ENCODE results near the gene ADAM12.
"Not testable (repeated sequence)": the region's sequence is repeated elsewhere in the genome, so short reads cannot be mapped to it uniquely, and the experiment has no call there.

The ADAM12 gene

GRCh38 chr10:125997586-125997985, 390.7 kb downstream of the ADAM12 start:
- no peak for DNase-seq

- DNase-seq = no peak
These were observed 392.5 kb downstream of the ADAM12 start for GRCh38 chr10:125995726-125996304.

- DNase-seq = no peak
These were observed 393.7 kb downstream of the ADAM12 start for GRCh38 chr10:125994601-125995000.

GRCh38 chr10:125992254-125992653, 396.0 kb downstream of the ADAM12 start:
- no peak for DNase-seq

GRCh38 chr10:125991392-125991791, 396.9 kb downstream of the ADAM12 start:
- DNase-seq = no peak

- no peak for DNase-seq
These were observed 397.3 kb downstream of the ADAM12 start for GRCh38 chr10:125990974-125991373.

GRCh38 chr10:125989791-125990190, 398.5 kb downstream of the ADAM12 start:
- no peak for DNase-seq

- DNase-seq = no peak
These were observed 402.6 kb downstream of the ADAM12 start for GRCh38 chr10:125985557-125986240.

GRCh38 chr10:125984865-125985495, 403.3 kb downstream of the ADAM12 start:
- DNase-seq = no peak

GRCh38 chr10:125984346-125984745, 403.9 kb downstream of the ADAM12 start:
- DNase-seq = no peak

GRCh38 chr10:125983656-125984055, 404.6 kb downstream of the ADAM12 start:
- no peak for DNase-seq

GRCh38 chr10:125983161-125983560, 405.1 kb downstream of the ADAM12 start:
- no peak for DNase-seq

GRCh38 chr10:125982260-125982948, 405.9 kb downstream of the ADAM12 start:
- DNase-seq = no peak

GRCh38 chr10:125980521-125981035, 407.7 kb downstream of the ADAM12 start:
- no peak for DNase-seq

- no peak for DNase-seq
These were observed 408.3 kb downstream of the ADAM12 start for GRCh38 chr10:125979976-125980375.

- no peak for DNase-seq
These were observed 411.2 kb downstream of the ADAM12 start for GRCh38 chr10:125976960-125977605.

- not testable (repeated sequence) for DNase-seq
These were observed 418.1 kb downstream of the ADAM12 start for GRCh38 chr10:125970077-125970630.

GRCh38 chr10:125967533-125967932, 420.7 kb downstream of the ADAM12 start:
- no peak for DNase-seq

- no peak for DNase-seq
These were observed 423.7 kb downstream of the ADAM12 start for GRCh38 chr10:125964558-125964957.
